GM12864 (cell line): ENCODE results near the gene HLA-DRB5.
A peak's percentile ranks its signal among the peaks of the same experiment; 100 is the strongest.
"Not testable (repeated sequence)": the region's sequence is repeated elsewhere in the genome, so short reads cannot be mapped to it uniquely, and the experiment has no call there.

Experiments used
- DNase-seq: peaks from one replicate; pipeline ENCODE4 v3.0.0-alpha.2; 2011; ENCODE audit warnings: low read depth
- H3K4me3 ChIP-seq: 2 replicates; pipeline ENCODE4 v1.5.1; 2011; ENCODE audit warnings: mild to moderate bottlenecking, low read depth, low read length, control low read depth
- CTCF ChIP-seq: IDR thresholded peaks from 2 replicates; pipeline ENCODE4 v1.5.1; 2011; ENCODE audit warnings: low read depth, mild to moderate bottlenecking, moderate library complexity, low read length, control low read depth, inconsistent platforms; ENCODE audit errors: missing control alignments

HLA-DRB5 gene

DNA sequence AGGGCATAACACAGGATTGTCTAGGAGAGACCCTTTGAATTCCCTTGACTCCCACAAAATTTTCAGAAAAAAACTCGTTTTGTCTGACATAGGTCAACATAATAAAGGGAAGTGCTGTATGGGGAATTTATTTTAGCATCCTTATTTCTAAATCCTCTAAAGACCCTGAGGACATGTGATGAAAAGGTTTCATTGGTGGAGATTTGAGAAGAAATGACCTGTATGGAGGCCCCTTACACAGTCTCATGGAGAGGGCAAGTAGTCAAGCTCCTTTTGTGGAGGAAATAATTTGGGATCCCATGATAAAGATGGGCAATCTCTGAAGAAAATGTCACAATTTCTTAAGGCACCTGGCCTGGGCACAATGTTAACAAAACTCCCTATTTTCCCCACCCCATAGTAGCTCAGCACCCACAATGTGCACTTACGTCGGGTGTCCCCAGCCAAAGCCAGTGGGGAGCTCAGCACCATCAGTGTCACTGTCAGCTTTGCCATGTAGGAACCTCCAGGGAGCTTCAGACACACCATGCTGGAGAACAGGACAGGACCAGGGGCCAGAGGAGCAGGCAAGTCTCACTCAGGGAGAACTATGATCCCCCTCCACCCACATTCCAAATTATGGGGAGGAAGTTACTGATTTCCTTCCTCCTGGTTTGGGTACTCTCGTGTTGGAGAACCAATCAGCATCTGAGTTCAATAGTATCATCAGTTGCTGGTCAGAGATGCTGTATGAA, at the start of gene HLA-DRB5:
Gene HLA-DRB5, minus strand, starts transcription at position 591 of the 734 bp plus-strand sequence. Its CDS starts 63 bp downstream, at position 528.
- peak within 1 kb of the TSS; percentile 77 for H3K4me3 ChIP-seq
- peak; percentile 66 for DNase-seq
- TF ChIP-seq CTCF, result no peak

DNA sequence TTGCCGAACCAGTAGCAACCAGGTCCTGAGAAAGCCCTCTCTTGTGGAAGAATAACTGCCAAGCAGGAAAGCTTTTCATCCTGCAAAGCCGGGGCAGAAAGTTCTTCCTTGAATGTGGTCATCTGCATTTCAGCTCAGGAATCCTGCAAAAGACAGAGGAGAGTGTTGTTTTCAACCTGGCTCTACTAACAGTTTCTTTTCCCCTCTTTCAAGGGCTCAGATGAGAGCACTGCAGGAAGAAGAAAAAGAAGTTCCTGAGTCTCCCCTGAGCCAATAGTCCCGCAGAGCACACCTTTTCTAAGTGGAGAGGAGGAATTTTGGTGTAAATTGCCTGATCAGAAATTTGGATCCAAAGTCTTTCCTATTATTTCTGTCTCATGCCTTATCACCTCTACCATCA, 48.9 kb upstream of the HLA-DRB5 start:
- no peak for DNase-seq
- H3K4me3 ChIP-seq, result no peak overlapping the region
- TF ChIP-seq CTCF, result no peak

DNA sequence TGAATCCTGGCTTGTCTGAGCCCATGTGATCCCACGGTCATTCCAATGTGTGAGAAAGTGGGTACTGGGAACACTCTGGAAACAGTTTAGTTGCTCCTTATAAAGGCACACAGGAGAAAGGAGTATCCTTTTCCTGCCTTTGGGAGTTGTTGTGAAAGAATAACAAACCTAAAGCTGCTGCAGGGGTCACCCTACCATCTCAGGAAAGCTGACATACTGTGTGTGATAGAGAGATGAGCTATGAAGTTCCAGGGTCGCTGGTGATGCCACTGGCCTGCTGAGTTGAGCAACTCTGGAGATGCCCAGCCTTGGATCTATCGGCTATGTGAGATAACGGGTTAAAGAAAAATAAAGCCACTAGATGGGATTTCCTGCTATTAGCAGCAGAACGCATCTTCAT, 47.4 kb upstream of the HLA-DRB5 start:
- H3K4me3 ChIP-seq, DNase-seq: not testable (repeated sequence)

- no peak for TF ChIP-seq CTCF
- DNase-seq, result no peak
- no peak overlapping the region for H3K4me3 ChIP-seq
Observed at GRCh38 chr6:32576250-32576649, 46.2 kb upstream of the HLA-DRB5 start.

- H3K4me3 ChIP-seq, result no peak overlapping the region
- no peak for DNase-seq
- TF ChIP-seq CTCF, result no peak
Observed at GRCh38 chr6:32570363-32570905, 40.3 kb upstream of the HLA-DRB5 start.

DNA sequence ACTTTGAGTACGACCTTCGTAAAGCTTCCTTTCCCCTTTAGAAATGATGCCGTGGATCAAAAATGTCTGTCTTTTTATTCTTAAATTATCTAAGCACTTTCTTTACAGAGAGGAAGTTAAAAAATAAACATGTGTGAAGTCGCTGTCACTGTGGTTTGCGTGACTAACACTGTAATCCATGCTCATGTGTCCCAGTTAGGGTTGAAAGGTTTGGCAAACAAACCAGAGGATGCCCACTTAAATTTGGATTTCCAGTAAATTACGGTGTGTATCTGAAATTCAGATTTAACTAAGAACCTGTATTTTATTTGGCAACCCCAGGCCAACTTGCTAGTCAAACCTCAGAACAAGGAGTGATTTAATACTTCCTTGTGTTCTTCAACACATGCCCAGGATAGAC, 38.5 kb upstream of the HLA-DRB5 start:
- no peak for TF ChIP-seq CTCF
- no peak for DNase-seq

DNA sequence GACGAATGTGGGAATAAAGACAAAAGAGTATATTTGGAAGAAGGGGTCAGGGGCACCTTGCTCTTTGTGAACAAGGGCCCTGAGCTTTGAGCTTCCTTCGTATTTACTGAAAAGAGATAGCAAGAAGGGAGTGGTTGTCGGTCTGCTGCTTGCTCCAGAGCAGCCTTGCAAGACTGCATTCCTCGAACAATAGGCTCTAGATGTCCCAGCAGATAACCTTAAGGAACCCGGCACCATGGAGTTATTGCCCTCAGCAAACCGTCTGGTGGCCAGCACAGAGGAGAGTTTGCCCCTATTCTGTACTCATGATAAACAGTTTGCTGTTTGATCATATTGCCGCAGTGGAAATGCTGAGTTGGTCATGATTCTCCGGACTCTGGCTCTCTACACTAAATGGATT, 36.9 kb upstream of the HLA-DRB5 start:
- H3K4me3 ChIP-seq, result no peak overlapping the region
- TF ChIP-seq CTCF, result no peak
- no peak for DNase-seq

More for the DNA sequence above, 38.5 kb upstream of the HLA-DRB5 start:
- no peak overlapping the region for H3K4me3 ChIP-seq
